Lower lobe of right lung (tissue), 2 donors: Measurements from ENCODE around the gene SPO11. TPM values are rescaled to one million over a fixed set of nuclear protein-coding genes. Genes with fewer than 3 reads are reported as not detected.

Experiments used
- ATAC-seq, 2 donors: fragments of 200-7000 bp; cut with Tn5 transposase; one replicate each; pipeline ENCODE4 v1.9.1; 2020 to 2022; ENCODE audit warnings: mild to moderate bottlenecking in 2 of 2, moderate library complexity in 2 of 2
- DNase-seq: peaks from one replicate; pipeline ENCODE4 v3.0.0-alpha.2; 2020
- H3K27ac ChIP-seq: fragments of 200-600 bp; one replicate; pipeline ENCODE4 v1.8.0; 2022
- H3K27me3 ChIP-seq: fragments of 200-600 bp; one replicate; pipeline ENCODE4 v1.8.0; 2022; ENCODE audit warnings: low read depth
- H3K36me3 ChIP-seq: fragments of 200-600 bp; one replicate; pipeline ENCODE4 v1.8.0; 2022; ENCODE audit warnings: mild to moderate bottlenecking
- H3K4me1 ChIP-seq: fragments of 200-600 bp; one replicate; pipeline ENCODE4 v1.8.0; 2022
- H3K4me3 ChIP-seq: fragments of 200-600 bp; one replicate; pipeline ENCODE4 v1.8.0; 2022; ENCODE audit warnings: mild to moderate bottlenecking
- H3K9me3 ChIP-seq: fragments of 200-600 bp; one replicate; pipeline ENCODE4 v1.8.0; 2022
- intact Hi-C: fragments of 100-400 bp; cut with DNase I; formaldehyde crosslinking; loops from one replicate; pipeline ENCODE4 v1.11.0; 2022
- total RNA-seq: library from RNA; stranded (reverse); fragmentation: NEBNext Ultra II Directional; extraction: Animal tissue kit (Norgen Biotek cat#: 25700); gene quantifications from one replicate; pipeline ENCODE4 v1.2.1, GENCODE V29; 2021
- TF ChIP-seq, protein P1 (sequence below): fragments of 200-600 bp; IDR thresholded peaks from one replicate; pipeline ENCODE4 v1.8.0; 2022; ENCODE audit warnings: antibody characterized with exemption, mild to moderate bottlenecking
- donor health status: DM: no; HTN: yes; CAD: no; lungs with severe emphysema.

SPO11 gene
- total RNA-seq, 1 donor from 2014 or later, result not detected

GRCh38 chr20:57387463-57387862 is 57.9 kb downstream of the SPO11 start:
- H3K27ac ChIP-seq, result no peak overlapping the region
- no peaks in the 10 kb centered on the region for H3K27me3 ChIP-seq
- DNase-seq (peak; percentile 39), ATAC-seq (no peak)
- TF ChIP-seq, protein P1, sequence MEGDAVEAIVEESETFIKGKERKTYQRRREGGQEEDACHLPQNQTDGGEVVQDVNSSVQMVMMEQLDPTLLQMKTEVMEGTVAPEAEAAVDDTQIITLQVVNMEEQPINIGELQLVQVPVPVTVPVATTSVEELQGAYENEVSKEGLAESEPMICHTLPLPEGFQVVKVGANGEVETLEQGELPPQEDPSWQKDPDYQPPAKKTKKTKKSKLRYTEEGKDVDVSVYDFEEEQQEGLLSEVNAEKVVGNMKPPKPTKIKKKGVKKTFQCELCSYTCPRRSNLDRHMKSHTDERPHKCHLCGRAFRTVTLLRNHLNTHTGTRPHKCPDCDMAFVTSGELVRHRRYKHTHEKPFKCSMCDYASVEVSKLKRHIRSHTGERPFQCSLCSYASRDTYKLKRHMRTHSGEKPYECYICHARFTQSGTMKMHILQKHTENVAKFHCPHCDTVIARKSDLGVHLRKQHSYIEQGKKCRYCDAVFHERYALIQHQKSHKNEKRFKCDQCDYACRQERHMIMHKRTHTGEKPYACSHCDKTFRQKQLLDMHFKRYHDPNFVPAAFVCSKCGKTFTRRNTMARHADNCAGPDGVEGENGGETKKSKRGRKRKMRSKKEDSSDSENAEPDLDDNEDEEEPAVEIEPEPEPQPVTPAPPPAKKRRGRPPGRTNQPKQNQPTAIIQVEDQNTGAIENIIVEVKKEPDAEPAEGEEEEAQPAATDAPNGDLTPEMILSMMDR, result no peak
- H3K4me1 ChIP-seq, result peaks cover 35% of the 10 kb centered on the region
- no peaks in the 10 kb centered on the region for H3K9me3 ChIP-seq
- no peaks in the 10 kb centered on the region for H3K36me3 ChIP-seq
- H3K4me3 ChIP-seq, result no peak overlapping the region
- intact Hi-C loops, result no loop called here

DNA sequence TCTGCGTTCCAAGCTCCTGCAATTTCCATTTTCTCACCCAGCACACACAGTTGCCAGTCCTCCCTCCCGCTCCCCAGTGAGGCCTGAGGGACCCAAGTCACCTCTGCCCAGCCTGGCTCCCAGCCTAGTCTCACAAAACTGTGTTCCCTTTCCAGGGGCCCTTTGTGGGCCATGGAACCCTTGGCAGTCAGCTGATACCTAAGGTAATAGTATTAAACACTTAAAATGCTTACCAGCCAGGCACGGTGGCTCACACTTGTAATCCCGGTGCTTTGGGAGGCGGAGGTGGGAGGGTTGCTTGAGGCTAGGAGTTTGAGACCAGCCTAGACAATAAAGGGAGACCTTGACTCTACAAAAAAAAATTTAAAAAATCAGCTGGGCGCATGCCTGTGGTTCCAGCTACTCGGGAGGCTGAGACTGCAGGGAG is 58.4 kb downstream of the SPO11 start:
- no peak overlapping the region for H3K27ac ChIP-seq
- no peaks in the 10 kb centered on the region for H3K27me3 ChIP-seq
- DNase-seq (peak; percentile 26), ATAC-seq (no peak)
- H3K36me3 ChIP-seq, result no peaks in the 10 kb centered on the region
- TF ChIP-seq, protein P1, result no peak
- no peak overlapping the region for H3K4me3 ChIP-seq
- no peaks in the 10 kb centered on the region for H3K9me3 ChIP-seq
- intact Hi-C loops, result no loop called here
- H3K4me1 ChIP-seq, result peaks cover 40% of the 10 kb centered on the region

GRCh38 chr20:57388953-57389694 is 59.5 kb downstream of the SPO11 start:
- peaks cover 48% of the 10 kb centered on the region for H3K4me1 ChIP-seq
- intact Hi-C loops, result no loop called here
- TF ChIP-seq, protein P1, result peak; percentile 28
- ATAC-seq (peak; percentile 88 to 92), DNase-seq (peak; percentile 90)
- peak overlapping the region; percentile 49 for H3K4me3 ChIP-seq
- H3K9me3 ChIP-seq, result no peaks in the 10 kb centered on the region
- H3K27ac ChIP-seq, result peak overlapping the region; percentile 72
- H3K36me3 ChIP-seq, result peaks cover 3% of the 10 kb centered on the region
- no peaks in the 10 kb centered on the region for H3K27me3 ChIP-seq

GRCh38 chr20:57389695-57390603 is 60.3 kb downstream of the SPO11 start:
- H3K4me1 ChIP-seq, result peaks cover 45% of the 10 kb centered on the region
- intact Hi-C loops, result no loop called here
- H3K4me3 ChIP-seq, result peak overlapping the region; percentile 49
- H3K27ac ChIP-seq, result peak overlapping the region; percentile 72
- H3K27me3 ChIP-seq, result no peaks in the 10 kb centered on the region
- TF ChIP-seq, protein P1, result no peak
- DNase-seq (peak; percentile 57), ATAC-seq (peak; percentile 1 to 2)
- H3K9me3 ChIP-seq, result no peaks in the 10 kb centered on the region
- peaks cover 3% of the 10 kb centered on the region for H3K36me3 ChIP-seq

DNA sequence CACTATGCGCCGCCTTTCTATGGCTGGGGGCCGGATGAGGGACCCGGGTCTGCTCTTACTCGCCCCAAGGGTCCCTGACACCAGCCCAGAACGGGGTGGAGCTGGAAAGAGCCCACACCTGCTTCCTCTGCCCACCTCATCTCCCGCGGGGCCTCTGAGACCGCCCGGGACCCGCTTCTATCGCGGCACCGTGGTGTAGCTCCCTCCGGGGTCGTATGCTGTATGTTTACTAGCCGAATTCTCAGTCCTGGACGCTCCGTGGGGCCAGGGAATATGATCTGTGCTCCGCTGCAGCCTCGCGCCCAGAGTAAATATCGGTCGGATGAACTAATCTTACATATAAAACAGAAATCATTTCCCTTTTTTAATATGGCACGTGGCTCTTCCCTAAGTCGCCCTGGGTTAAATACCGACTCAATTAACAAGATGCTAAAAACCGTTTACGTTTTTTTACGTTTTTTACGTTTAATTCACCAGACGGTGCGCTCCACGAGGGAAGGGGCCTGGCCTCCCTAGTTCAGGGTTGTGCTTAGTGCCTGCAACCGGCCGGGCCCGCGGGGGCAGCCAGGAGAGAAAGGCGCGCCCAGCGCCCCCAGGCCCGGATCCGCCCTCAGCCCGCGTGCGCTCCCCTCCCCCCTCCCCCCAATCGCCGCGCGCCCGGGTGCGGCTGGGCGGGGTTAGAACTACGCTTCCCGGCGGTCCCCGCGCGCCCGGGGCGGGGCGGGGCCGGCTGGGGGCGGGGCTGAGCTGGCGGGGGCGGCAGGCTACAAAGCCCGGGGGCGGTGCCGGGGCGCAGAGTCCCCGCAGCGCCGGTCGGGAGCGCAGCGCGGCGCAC is 61.2 kb downstream of the SPO11 start, which contains the start of gene RBM38:
Gene RBM38, plus strand, starts transcription at position 793 of the 835 bp plus-strand sequence. CDS start 186 bp downstream, outside the sequence.
- peaks cover 54% of the 10 kb centered on the region for H3K4me1 ChIP-seq
- ATAC-seq, result peak; percentile 89
- intact Hi-C loops, result no loop called here
- H3K9me3 ChIP-seq, result no peaks in the 10 kb centered on the region
- peak within 1 kb of the TSS; percentile 69 for H3K4me3 ChIP-seq
- TF ChIP-seq, protein P1, result no peak
- peak; percentile 74 for DNase-seq
- H3K27me3 ChIP-seq, result no peaks in the 10 kb centered on the region
- H3K27ac ChIP-seq, result peak within 1 kb of the TSS; percentile 72
- peaks cover 8% of the 10 kb centered on the region for H3K36me3 ChIP-seq
